ENCODE measurements around the gene MTCH1.

The MTCH1 gene

DNA sequence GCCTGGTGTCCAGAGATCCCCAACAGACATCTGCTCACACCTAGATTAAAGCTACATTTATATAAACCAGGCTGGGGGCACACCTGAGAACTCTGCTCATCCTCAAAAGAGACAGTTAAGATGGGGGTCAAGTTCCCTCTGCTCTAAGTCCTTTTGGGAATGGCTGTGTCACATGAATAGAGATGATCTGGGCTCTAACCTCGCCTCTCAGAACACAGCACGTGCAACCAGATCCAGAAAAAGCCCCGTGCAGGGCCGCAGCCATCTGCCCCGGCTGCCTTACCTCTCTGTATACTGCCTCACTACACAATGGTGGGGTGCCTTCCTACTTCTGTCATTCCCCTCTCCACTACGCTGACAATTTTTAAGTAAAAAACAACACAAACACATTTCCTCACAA is 5.9 kb downstream of the MTCH1 start:
- Histone ChIP-seq H3K9me3 (ENCODE audit: control insufficient read depth, insufficient read depth, low read length) (no peaks in the 10 kb centered on the region), H3K27me3 (ENCODE audit: control insufficient read depth, insufficient read depth, low read length) (no peaks in the 10 kb centered on the region), H3K4me3 (ENCODE audit: low read depth, low read length) (no peak overlapping the region), H3K9ac (ENCODE audit: low read depth, low read length) (no peak overlapping the region), H3K36me3 (ENCODE audit: control insufficient read depth, insufficient read depth, low read length) (peaks cover 35% of the 10 kb centered on the region), H3K4me1 (ENCODE audit: control insufficient read depth, insufficient read depth, low read length) (peaks cover 25% of the 10 kb centered on the region)

DNA sequence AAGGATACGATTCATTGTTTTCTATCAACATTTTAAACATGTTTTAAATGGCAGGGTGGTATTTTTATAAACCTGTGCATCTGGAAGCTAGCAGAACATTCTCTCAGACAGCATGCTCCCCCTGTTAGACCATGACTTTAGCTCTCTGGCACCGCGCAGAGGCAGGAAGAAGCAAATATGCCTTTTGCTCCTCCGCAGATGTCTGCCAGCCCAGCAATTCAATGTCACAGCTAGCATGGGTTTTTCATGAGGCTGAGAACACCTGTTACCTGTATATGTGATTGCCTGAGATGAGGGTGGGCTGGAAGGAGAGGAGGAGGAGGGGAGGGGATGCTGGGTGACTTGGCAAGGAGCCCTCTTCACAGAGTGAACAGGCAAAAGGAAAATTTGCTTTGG is 6.7 kb downstream of the MTCH1 start:
- Histone ChIP-seq H3K4me3 (ENCODE audit: low read depth, low read length) (no peak overlapping the region), H3K36me3 (ENCODE audit: control insufficient read depth, insufficient read depth, low read length) (peaks cover 43% of the 10 kb centered on the region), H3K9ac (ENCODE audit: low read depth, low read length) (no peak overlapping the region), H3K27me3 (ENCODE audit: control insufficient read depth, insufficient read depth, low read length) (no peaks in the 10 kb centered on the region), H3K4me1 (ENCODE audit: control insufficient read depth, insufficient read depth, low read length) (peaks cover 24% of the 10 kb centered on the region), H3K9me3 (ENCODE audit: control insufficient read depth, insufficient read depth, low read length) (no peaks in the 10 kb centered on the region)

GRCh38 chr6:36978421-36979346 is 7.3 kb downstream of the MTCH1 start:
- H3K27me3 ChIP-seq (ENCODE audit: control insufficient read depth, insufficient read depth, low read length) = no peaks in the 10 kb centered on the region
- peaks cover 46% of the 10 kb centered on the region for H3K36me3 ChIP-seq (ENCODE audit: control insufficient read depth, insufficient read depth, low read length)
- no peaks in the 10 kb centered on the region for H3K9me3 ChIP-seq (ENCODE audit: control insufficient read depth, insufficient read depth, low read length)
- H3K9ac ChIP-seq (ENCODE audit: low read depth, low read length) = no peak overlapping the region
- no peak overlapping the region for H3K4me3 ChIP-seq (ENCODE audit: low read depth, low read length)
- H3K4me1 ChIP-seq (ENCODE audit: control insufficient read depth, insufficient read depth, low read length) = peaks cover 19% of the 10 kb centered on the region

DNA sequence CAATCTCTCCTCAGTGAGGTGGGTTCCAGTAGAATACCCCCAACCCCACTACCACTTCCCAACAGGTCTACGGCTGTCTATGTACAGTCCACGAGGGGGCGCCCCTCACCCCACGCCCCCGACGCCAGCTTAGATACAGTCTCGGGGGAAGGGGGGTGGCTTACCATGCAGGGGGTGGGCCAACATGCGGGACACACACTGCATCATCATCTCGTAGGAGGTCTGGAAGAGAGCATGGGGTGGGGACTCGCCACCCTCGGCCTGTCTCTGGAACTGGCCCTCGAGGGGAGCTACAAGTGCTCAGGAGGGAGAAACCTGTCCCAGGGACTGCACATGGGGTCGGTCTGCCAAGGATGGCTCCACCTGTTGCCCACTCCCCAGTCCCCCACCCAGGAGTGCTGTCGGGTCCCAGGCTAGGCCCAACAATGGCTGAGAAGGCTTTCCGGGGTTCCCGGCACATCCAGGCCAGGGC is 8.5 kb downstream of the MTCH1 start:
- Histone ChIP-seq H3K9me3 (ENCODE audit: control insufficient read depth, insufficient read depth, low read length) (no peaks in the 10 kb centered on the region), H3K27me3 (ENCODE audit: control insufficient read depth, insufficient read depth, low read length) (no peaks in the 10 kb centered on the region), H3K9ac (ENCODE audit: low read depth, low read length) (no peak overlapping the region), H3K36me3 (ENCODE audit: control insufficient read depth, insufficient read depth, low read length) (peaks cover 47% of the 10 kb centered on the region), H3K4me3 (ENCODE audit: low read depth, low read length) (no peak overlapping the region), H3K4me1 (ENCODE audit: control insufficient read depth, insufficient read depth, low read length) (peaks cover 10% of the 10 kb centered on the region)

DNA sequence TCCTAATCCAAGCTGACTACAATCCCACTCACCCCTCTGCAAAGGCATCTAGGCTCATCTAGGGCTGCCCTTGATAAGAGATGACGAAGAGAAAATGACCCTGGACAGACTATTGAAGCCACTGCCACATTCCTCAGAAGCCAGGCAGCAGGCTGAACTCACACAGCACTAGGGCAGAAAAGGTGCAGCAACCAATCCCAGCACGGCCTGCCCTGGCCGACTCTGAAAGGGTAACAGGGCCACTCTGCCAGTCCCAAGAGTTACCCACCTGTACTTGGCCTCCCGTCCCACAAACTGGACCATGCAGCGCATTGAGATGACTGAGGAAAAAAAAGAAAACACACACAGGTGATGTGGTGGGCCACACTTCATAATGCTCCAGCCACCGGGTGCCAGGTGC is 9.1 kb downstream of the MTCH1 start:
- Histone ChIP-seq H3K4me1 (ENCODE audit: control insufficient read depth, insufficient read depth, low read length) (peaks cover 10% of the 10 kb centered on the region), H3K4me3 (ENCODE audit: low read depth, low read length) (no peak overlapping the region), H3K36me3 (ENCODE audit: control insufficient read depth, insufficient read depth, low read length) (peaks cover 53% of the 10 kb centered on the region), H3K9ac (ENCODE audit: low read depth, low read length) (no peak overlapping the region), H3K27me3 (ENCODE audit: control insufficient read depth, insufficient read depth, low read length) (no peaks in the 10 kb centered on the region), H3K9me3 (ENCODE audit: control insufficient read depth, insufficient read depth, low read length) (no peaks in the 10 kb centered on the region)

- Histone ChIP-seq H3K27me3 (ENCODE audit: control insufficient read depth, insufficient read depth, low read length) (no peaks in the 10 kb centered on the region), H3K4me1 (ENCODE audit: control insufficient read depth, insufficient read depth, low read length) (peaks cover 6% of the 10 kb centered on the region), H3K9me3 (ENCODE audit: control insufficient read depth, insufficient read depth, low read length) (no peaks in the 10 kb centered on the region), H3K9ac (ENCODE audit: low read depth, low read length) (no peak overlapping the region), H3K4me3 (ENCODE audit: low read depth, low read length) (no peak overlapping the region), H3K36me3 (ENCODE audit: control insufficient read depth, insufficient read depth, low read length) (peaks cover 57% of the 10 kb centered on the region)
Measured at GRCh38 chr6:36976509-36976908, 9.5 kb downstream of the MTCH1 start.

GRCh38 chr6:36976007-36976264 is 10.1 kb downstream of the MTCH1 start:
- H3K9me3 ChIP-seq (ENCODE audit: control insufficient read depth, insufficient read depth, low read length) = no peaks in the 10 kb centered on the region
- H3K36me3 ChIP-seq (ENCODE audit: control insufficient read depth, insufficient read depth, low read length) = peaks cover 63% of the 10 kb centered on the region
- H3K4me3 ChIP-seq (ENCODE audit: low read depth, low read length) = no peak overlapping the region
- H3K27me3 ChIP-seq (ENCODE audit: control insufficient read depth, insufficient read depth, low read length) = no peaks in the 10 kb centered on the region
- H3K9ac ChIP-seq (ENCODE audit: low read depth, low read length) = no peak overlapping the region
- H3K4me1 ChIP-seq (ENCODE audit: control insufficient read depth, insufficient read depth, low read length) = peaks cover 3% of the 10 kb centered on the region

DNA sequence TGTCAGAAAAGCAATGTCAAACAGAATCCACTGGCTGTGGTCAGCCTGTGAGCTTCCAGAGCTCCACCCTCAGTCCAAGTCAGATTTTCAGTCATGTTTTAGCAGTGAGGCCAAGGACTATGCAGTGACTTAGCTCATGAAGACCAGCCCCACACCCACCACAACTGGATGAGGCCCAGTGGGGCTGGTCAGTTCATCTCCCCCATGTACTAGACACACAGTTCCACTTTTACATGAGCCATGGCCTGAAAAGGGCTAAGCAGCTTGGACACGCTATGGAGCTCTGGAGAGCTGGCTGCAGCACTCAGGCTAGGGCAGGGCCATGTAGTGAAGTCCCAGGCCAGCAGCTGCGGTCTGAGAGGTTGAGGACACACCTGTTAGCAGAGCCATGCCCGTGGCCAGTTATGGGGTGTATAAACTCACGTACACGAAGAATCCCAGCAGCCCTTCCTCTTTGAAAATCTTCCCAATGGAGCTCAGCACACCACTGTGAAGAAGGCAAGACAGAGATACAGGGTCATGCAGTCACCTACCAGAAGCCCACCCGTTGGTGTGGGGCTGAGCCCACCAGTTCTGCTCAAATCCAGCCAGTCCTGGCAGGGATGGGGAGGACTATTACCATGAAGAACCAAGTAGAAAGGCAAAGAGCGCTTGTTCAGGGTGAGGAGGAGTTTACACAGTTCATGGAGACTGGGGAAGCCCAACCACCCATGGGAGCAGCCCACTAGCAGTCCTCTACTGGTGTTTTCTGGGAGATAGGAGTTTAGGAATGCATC is 10.6 kb downstream of the MTCH1 start:
- H3K4me1 ChIP-seq (ENCODE audit: control insufficient read depth, insufficient read depth, low read length) = peaks cover under 1% of the 10 kb centered on the region
- no peak overlapping the region for H3K4me3 ChIP-seq (ENCODE audit: low read depth, low read length)
- H3K9ac ChIP-seq (ENCODE audit: low read depth, low read length) = no peak overlapping the region
- no peaks in the 10 kb centered on the region for H3K9me3 ChIP-seq (ENCODE audit: control insufficient read depth, insufficient read depth, low read length)
- H3K27me3 ChIP-seq (ENCODE audit: control insufficient read depth, insufficient read depth, low read length) = no peaks in the 10 kb centered on the region
- peaks cover 68% of the 10 kb centered on the region for H3K36me3 ChIP-seq (ENCODE audit: control insufficient read depth, insufficient read depth, low read length)

GRCh38 chr6:36973647-36974046 is 12.3 kb downstream of the MTCH1 start:
- H3K9me3 ChIP-seq (ENCODE audit: control insufficient read depth, insufficient read depth, low read length) = no peaks in the 10 kb centered on the region
- H3K36me3 ChIP-seq (ENCODE audit: control insufficient read depth, insufficient read depth, low read length) = peaks cover 84% of the 10 kb centered on the region
- no peak overlapping the region for H3K9ac ChIP-seq (ENCODE audit: low read depth, low read length)
- H3K4me1 ChIP-seq (ENCODE audit: control insufficient read depth, insufficient read depth, low read length) = no peaks in the 10 kb centered on the region
- no peak overlapping the region for H3K4me3 ChIP-seq (ENCODE audit: low read depth, low read length)
- no peaks in the 10 kb centered on the region for H3K27me3 ChIP-seq (ENCODE audit: control insufficient read depth, insufficient read depth, low read length)

DNA sequence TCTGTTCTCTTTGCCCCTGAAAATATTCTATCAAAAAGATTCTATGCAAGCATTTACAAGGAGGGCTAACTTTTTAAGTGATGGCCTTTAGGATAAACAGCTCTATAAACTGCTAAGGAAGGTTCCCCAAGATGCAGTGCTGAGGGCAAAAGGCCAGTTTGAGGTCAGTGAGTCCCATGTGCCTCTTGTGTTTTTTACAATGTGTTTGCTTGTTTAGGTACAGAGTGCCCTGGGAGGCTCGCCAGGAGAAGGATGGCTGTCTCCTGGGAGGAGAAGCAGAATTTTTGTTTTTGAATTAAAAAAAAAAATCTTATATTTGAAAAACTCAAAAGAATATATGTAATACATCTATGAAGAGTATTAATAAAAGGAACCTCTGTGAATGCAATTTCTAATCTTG is 12.8 kb downstream of the MTCH1 start:
- no peaks in the 10 kb centered on the region for H3K9me3 ChIP-seq (ENCODE audit: control insufficient read depth, insufficient read depth, low read length)
- no peaks in the 10 kb centered on the region for H3K4me1 ChIP-seq (ENCODE audit: control insufficient read depth, insufficient read depth, low read length)
- peaks cover 84% of the 10 kb centered on the region for H3K36me3 ChIP-seq (ENCODE audit: control insufficient read depth, insufficient read depth, low read length)
- H3K27me3 ChIP-seq (ENCODE audit: control insufficient read depth, insufficient read depth, low read length) = no peaks in the 10 kb centered on the region
- H3K9ac ChIP-seq (ENCODE audit: low read depth, low read length) = no peak overlapping the region
- H3K4me3 ChIP-seq (ENCODE audit: low read depth, low read length) = no peak overlapping the region

DNA sequence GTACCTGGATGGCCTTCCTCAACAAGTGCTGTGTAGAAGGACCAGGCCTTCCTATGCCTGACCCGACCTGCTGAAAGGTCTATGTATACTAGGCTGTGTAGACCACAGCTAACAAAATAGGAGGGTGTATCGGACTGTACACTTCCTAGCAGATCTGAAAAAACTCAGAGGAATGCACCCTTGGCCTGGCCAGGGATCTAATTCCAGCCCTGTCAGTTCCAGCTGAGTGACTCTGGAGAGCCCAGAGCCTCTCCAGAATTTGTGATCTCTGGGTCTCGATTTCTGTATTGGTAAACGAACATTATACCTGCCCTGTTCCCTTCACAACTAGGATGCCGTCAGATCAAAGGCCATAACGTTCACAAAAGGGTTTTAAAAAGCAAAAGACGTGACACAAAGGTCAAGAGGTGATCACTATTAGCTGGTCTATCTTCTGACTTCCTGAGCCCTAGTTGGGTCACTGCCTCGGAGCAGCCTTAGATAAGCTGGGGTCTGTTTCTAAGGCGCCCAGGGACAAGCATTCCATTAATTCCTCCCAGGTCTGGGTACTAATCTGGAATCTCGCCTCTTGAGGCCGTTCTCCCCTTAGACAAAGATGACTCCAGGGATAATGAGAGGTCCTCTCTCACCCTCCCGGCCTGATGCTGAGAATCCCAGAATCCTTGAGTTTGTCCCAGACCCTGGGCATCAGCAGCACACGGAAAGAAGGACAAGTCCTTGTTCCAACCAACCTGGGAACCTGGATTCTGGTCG is 13.9 kb downstream of the MTCH1 start:
- Histone ChIP-seq H3K36me3 (ENCODE audit: control insufficient read depth, insufficient read depth, low read length) (peaks cover 76% of the 10 kb centered on the region), H3K4me3 (ENCODE audit: low read depth, low read length) (no peak overlapping the region), H3K27me3 (ENCODE audit: control insufficient read depth, insufficient read depth, low read length) (no peaks in the 10 kb centered on the region), H3K4me1 (ENCODE audit: control insufficient read depth, insufficient read depth, low read length) (no peaks in the 10 kb centered on the region), H3K9ac (ENCODE audit: low read depth, low read length) (no peak overlapping the region), H3K9me3 (ENCODE audit: control insufficient read depth, insufficient read depth, low read length) (no peaks in the 10 kb centered on the region)
